GM21717 (cell line): ENCODE measurements around the gene ST3GAL6.

Experiments used
- ATAC-seq: cut with Tn5 transposase; IDR thresholded peaks from one replicate; pipeline ENCODE4 v1.9.1; 2021; ENCODE audit warnings: mild to moderate bottlenecking, moderate library complexity; ENCODE audit not compliant: unreplicated experiment

The ST3GAL6 gene

GRCh38 chr3:98775459-98776139 lies 12.5 kb downstream of the ST3GAL6 start:
- no peak for ATAC-seq

DNA sequence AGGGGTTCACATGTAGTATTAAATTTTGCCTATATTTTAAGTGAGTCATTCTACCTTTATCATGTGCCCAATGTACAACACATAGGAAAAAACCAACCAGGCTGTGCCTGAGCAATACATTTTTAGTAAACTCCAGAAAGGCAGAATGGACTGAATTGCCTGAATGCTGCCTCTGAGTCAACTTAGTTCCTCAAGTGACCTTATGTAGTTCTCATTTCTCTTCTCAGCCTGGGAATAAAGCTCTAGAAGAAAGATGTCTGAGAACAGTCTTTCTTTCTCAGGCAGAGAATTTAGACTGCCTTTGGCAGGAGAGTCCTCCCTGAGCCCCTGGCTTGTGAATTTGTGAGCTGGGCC lies 13.0 kb downstream of the ST3GAL6 start:
- ATAC-seq = no peak

DNA sequence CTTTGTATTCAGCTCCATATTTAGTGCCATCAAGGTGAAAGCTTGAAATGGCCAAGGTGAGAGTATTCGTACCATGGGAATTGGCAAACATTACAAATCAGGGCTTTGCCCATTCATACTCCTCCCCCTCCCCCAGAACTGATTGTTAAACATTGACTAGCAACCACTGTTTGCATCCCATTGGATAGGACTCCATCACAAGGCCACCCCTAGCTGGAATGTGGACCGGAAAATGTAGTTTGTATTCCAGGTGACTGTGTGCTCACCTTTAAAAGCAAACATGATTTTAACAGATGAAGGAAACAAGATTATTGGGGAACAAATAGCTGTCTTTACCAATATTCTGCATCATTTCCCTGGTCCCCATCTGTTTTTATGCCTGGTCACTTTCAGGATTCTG lies 14.1 kb downstream of the ST3GAL6 start:
- no peak for ATAC-seq

- ATAC-seq = no peak
These were observed 14.7 kb downstream of the ST3GAL6 start for GRCh38 chr3:98777801-98778220.

GRCh38 chr3:98778383-98778782 lies 15.2 kb downstream of the ST3GAL6 start:
- no peak for ATAC-seq

GRCh38 chr3:98778852-98779413 lies 15.8 kb downstream of the ST3GAL6 start:
- ATAC-seq = no peak

GRCh38 chr3:98779541-98780335 lies 16.6 kb downstream of the ST3GAL6 start:
- no peak for ATAC-seq

GRCh38 chr3:98780343-98780742 lies 17.2 kb downstream of the ST3GAL6 start:
- ATAC-seq = no peak

- ATAC-seq = no peak
These were observed 19.8 kb downstream of the ST3GAL6 start for GRCh38 chr3:98782824-98783500.

DNA sequence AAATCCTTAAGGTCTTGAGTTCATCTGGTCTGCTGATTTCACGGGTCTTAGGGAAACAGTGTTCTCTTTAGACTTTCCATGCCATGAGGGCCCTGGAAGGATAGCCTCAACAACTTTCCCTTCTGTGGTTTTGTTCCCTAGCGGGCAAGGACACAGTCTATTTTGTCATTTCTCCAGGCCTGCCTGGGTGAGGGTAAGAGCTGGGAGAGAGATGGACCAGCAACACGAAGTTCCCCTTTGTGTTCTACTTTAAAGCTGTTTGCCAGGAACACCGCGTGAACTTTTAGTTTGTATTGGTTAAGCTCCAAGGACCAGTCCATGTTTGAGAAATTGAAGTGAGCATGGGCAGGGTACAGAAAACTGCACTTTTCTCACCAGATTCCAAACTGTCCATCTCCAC lies 20.9 kb downstream of the ST3GAL6 start:
- ATAC-seq = no peak

- no peak for ATAC-seq
These were observed 21.8 kb downstream of the ST3GAL6 start for GRCh38 chr3:98784666-98785600.

GRCh38 chr3:98786364-98787006 lies 23.3 kb downstream of the ST3GAL6 start:
- ATAC-seq = no peak

GRCh38 chr3:98787181-98787580 lies 24.0 kb downstream of the ST3GAL6 start:
- no peak for ATAC-seq

- no peak for ATAC-seq
These were observed 25.5 kb downstream of the ST3GAL6 start for GRCh38 chr3:98788651-98789050.

DNA sequence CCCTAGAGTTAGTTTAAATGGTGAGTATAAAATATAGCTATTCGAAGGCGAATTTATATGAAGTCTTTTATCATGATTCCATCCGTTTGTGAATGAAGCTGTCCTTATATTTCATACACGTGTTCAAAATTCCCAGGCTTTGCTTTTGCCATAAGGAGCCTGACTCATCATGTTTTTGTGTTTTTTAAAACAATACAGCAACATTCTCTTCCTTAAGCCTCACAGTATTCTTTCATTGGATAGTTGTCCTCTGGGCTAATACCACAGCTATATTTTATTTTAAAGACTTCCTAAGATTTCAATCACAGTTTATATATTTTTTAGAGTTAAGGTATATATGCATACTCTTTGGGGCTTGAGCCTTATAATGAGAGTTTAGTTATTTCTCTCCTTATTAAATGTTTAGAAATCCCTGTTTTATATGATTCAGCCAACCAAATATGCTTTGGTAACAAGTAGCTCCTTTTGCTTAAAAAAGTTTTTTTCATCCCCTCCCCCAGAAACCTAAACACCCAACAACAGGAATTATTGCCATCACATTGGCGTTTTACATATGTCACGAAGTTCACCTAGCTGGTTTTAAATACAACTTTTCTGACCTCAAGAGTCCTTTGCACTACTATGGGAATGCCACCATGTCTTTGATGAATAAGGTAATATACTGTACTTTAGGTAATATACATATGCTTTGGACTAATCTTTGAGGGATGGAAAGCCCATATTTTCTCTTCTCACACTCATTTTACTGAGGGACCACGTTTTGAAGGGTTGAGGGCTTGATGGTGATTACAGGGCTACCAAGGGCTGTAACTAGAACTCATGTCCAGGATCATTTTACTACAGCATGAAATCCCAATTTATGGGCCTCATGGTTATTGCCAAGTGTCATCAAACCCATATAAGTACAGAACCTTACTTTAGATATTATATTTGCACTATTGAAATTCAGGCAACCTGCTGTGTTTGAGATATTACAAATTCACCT lies 28.5 kb downstream of the ST3GAL6 start:
- no peak for ATAC-seq

DNA sequence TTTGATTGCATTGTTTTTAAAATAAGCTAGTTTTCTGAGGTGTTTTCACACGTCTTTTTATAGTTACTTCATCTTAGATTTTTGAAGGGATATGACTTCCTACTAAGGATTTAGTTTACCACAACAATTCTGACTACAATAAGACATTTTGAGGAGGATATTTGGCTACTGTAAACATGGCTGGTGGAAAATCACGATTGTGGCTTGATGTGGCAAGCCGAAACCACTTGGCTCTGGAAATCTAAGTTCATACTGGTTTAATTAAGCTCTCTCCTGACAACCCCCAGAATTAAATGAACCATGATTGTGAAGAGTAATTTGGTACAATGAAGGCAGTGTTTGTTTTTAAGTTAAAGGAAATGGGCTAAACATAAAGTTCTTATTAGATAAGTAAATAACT lies 30.8 kb downstream of the ST3GAL6 start:
- no peak for ATAC-seq

DNA sequence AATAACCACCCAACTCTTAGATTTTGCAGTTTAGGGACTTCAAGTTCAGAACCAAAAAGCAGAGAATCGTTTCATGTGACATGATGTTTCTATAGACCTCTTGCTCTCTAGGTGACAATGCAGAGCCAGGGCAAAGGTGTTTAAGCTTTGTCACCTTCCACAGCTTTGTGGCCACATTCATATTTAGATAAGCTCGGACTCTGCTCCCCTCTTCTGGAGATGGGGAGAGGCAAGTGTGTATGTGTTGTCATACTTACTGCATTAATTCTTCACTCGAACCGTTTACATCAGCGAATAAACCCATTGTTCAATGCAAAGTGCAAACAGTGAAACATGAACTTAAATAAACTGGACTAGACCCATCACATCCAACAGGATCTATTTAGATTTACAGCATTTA lies 33.2 kb downstream of the ST3GAL6 start:
- ATAC-seq = no peak

- ATAC-seq = no peak
These were observed 34.8 kb downstream of the ST3GAL6 start for GRCh38 chr3:98797905-98798304.

- ATAC-seq = no peak
These were observed 35.7 kb downstream of the ST3GAL6 start for GRCh38 chr3:98798820-98799219.
